ENCODE measurements around the gene TIGD3. TPM values are rescaled to one million over a fixed set of nuclear protein-coding genes. Genes with fewer than 3 reads are reported as not detected.

Gene TIGD3
- total RNA-seq, 1 donor from 2014 or later, result 1.2 TPM

DNA sequence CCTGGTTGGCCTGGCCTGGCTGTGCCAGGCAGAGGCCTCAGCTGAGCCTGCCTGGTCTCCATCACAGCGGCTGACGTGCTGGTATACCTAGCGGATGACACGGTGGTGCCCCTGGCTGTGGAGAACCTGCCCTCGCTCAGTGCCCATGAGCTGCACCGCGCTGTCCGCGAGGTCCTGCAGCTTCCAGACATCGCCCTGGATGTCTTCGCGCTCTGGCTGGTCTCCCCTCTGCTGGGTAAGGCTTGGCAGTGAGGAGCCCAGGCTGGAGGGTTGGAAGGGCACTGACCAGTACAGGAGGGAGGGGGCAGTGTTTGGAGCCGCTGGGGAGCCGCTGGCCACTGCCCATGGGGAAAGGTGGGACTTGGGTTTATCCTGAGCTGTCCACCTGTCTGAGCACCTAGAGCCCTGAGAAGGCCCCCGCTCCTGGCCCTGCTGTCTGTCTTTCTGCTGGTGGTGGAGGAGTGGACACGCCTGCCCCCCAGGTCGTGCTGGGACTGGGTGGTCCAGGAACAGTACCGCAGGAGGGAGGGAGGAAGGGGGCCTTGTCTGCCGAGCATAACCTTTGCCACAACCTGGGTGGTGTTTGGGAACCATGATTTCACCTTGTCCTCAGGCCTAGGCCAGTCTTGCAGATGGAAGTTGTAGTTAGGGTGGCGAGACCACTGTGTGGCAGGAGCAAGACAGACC, 34.9 kb downstream of the TIGD3 start:
- DNase-seq (ENCODE audit: extremely low spot score, unreplicated experiment), result no peak
- TF ChIP-seq, protein P1, sequence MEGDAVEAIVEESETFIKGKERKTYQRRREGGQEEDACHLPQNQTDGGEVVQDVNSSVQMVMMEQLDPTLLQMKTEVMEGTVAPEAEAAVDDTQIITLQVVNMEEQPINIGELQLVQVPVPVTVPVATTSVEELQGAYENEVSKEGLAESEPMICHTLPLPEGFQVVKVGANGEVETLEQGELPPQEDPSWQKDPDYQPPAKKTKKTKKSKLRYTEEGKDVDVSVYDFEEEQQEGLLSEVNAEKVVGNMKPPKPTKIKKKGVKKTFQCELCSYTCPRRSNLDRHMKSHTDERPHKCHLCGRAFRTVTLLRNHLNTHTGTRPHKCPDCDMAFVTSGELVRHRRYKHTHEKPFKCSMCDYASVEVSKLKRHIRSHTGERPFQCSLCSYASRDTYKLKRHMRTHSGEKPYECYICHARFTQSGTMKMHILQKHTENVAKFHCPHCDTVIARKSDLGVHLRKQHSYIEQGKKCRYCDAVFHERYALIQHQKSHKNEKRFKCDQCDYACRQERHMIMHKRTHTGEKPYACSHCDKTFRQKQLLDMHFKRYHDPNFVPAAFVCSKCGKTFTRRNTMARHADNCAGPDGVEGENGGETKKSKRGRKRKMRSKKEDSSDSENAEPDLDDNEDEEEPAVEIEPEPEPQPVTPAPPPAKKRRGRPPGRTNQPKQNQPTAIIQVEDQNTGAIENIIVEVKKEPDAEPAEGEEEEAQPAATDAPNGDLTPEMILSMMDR (conservative IDR thresholded peaks at IDR 0.05), result no peak
- peaks cover 29% of the 10 kb centered on the region for H3K4me1 Mint-ChIP-seq (ENCODE audit: unreplicated experiment)
- H3K27ac Mint-ChIP-seq, result no peak overlapping the region
- no peaks in the 10 kb centered on the region for H3K9me3 Mint-ChIP-seq
- H3K27me3 Mint-ChIP-seq, result no peaks in the 10 kb centered on the region
- H3K4me3 Mint-ChIP-seq, result peak overlapping the region; percentile 84
- peaks cover 5% of the 10 kb centered on the region for H3K36me3 Mint-ChIP-seq

DNA sequence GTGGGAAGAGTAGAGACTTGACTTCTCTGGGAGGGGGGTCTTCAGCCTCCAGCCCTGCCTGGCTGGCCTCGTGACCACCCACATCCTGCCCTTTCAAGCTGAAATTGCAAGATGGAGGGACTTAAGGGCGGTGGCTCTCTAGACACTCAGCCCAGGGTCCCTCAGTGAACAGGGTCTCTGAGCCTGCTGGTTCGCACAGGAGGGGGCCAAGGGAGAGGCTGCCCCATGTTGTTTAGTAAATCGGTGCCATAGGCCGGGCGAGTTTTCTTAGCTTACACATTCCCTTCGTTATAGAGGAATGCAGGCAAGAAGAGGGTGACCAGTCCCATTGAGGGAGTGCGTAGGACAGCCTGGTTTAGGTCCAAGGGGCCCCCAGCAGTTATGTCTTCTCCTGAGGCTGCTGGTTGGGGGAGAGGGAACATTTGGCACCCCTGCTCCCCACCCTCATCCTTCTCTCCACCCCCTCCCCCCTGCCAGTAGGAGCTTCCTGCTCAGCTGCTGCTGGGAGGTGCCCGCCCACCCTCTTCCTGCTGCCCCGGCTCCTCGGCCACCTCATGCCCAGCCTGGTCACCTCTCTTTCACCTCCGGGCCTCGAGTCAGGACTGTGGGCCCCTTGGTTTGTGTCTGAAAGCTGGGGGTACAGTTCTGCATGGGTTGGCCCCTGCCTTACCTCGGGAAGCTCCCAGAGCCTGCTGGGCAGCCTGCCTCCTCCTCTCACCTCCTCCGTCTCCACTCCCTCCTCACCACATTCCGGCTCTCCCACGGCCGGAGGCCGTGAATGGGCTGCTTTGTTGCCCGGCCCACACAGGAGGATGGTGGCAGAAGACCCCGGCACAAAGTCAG, 35.8 kb downstream of the TIGD3 start:
- H3K27me3 Mint-ChIP-seq, result no peaks in the 10 kb centered on the region
- peak overlapping the region; percentile 31 for H3K4me3 Mint-ChIP-seq
- DNase-seq (ENCODE audit: extremely low spot score, unreplicated experiment), result no peak
- no peaks in the 10 kb centered on the region for H3K9me3 Mint-ChIP-seq
- peaks cover 5% of the 10 kb centered on the region for H3K36me3 Mint-ChIP-seq
- H3K4me1 Mint-ChIP-seq (ENCODE audit: unreplicated experiment), result peaks cover 23% of the 10 kb centered on the region
- TF ChIP-seq, protein P1 (conservative IDR thresholded peaks at IDR 0.05), result no peak
- H3K27ac Mint-ChIP-seq, result peak overlapping the region; percentile 56

DNA sequence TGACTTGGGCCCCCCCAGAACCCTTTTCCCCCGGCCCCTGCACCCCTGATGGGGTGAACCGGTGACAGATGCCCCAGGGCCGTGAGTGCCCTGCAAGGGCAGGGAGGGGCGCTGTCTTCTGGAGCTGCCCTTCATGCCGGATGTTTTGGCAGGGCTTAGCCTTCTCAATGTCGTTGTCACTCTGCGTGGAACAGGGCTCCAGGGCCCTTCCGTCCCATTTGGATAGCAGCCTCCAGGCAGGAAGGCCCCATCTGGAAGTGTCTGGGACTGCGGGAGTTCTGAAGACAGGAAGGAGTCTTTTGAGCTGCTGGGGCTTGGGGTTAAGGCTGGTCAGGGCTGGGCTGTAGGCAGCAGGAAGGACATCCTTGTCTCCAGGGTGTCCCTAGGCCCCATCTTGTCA, 36.4 kb downstream of the TIGD3 start:
- peak overlapping the region; percentile 56 for H3K27ac Mint-ChIP-seq

DNA sequence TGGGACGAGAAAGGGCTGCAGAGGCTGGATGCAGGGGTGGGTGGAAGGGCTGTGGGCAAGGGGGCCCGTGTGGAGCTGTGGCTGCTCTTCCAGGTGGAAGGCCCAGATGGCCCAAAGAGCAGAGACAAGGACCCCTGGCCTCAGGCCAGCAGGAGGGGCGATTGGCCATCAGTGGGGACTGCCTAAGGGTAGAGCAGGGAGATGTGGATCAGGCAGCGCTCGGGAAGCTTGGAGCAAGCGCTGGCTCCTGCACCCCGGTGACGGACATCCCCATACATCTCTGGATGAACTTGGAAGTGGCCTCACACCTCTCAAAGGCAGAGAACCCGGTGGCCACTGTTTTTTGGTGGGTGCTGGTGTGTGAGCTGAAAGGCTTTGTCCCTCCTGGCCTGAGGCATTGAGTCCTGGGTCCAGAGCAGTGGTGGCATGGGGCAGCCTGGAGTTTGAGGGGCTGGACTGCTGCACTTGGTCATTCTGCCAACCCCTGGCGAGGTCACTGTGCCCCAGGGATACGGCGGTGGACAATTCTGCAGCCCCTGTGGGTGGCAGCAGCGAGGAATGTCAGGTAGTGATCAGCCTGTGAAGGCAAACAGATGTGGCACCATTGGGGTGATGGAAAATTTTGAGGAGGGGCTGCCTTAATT, 37.8 kb downstream of the TIGD3 start:
- Mint-ChIP-seq H3K4me3 (no peak overlapping the region), H3K9me3 (no peaks in the 10 kb centered on the region), H3K4me1 (ENCODE audit: unreplicated experiment) (peaks cover 23% of the 10 kb centered on the region), H3K27me3 (no peaks in the 10 kb centered on the region), H3K27ac (no peak overlapping the region), H3K36me3 (peaks cover 5% of the 10 kb centered on the region)
- no peak for DNase-seq (ENCODE audit: extremely low spot score, unreplicated experiment)
- TF ChIP-seq, protein P1 (conservative IDR thresholded peaks at IDR 0.05), result no peak

More for the DNA sequence above, 36.4 kb downstream of the TIGD3 start:
- DNase-seq (ENCODE audit: extremely low spot score, unreplicated experiment), result no peak
- H3K9me3 Mint-ChIP-seq, result no peaks in the 10 kb centered on the region
- peaks cover 5% of the 10 kb centered on the region for H3K36me3 Mint-ChIP-seq
- TF ChIP-seq, protein P1 (conservative IDR thresholded peaks at IDR 0.05), result no peak
- peaks cover 23% of the 10 kb centered on the region for H3K4me1 Mint-ChIP-seq (ENCODE audit: unreplicated experiment)
- no peaks in the 10 kb centered on the region for H3K27me3 Mint-ChIP-seq
- H3K4me3 Mint-ChIP-seq, result peak overlapping the region; percentile 57

DNA sequence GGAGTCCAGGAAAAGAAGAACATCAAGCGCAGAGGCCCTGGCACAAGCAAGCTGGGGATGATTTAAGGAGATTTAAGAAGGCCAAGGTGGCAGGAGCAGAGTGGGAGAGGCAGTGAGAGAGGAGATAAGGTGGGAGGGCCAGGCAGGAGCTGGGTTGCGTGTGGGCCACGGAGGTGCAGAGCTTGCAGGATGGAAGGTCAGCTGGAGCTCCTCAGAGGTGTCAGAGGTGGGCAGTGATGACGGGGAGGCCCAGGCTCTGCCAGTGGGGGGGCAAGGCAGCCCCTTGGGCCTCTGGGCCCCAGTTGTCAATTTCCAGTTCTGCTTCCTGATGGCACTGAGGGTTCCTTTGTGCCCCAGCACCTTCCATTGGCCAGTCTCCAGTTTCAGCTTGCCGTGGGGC, 38.3 kb downstream of the TIGD3 start:
- peaks cover 23% of the 10 kb centered on the region for H3K4me1 Mint-ChIP-seq (ENCODE audit: unreplicated experiment)
- no peaks in the 10 kb centered on the region for H3K9me3 Mint-ChIP-seq
- H3K36me3 Mint-ChIP-seq, result peaks cover 5% of the 10 kb centered on the region
- no peak for DNase-seq (ENCODE audit: extremely low spot score, unreplicated experiment)
- H3K27me3 Mint-ChIP-seq, result no peaks in the 10 kb centered on the region
- H3K4me3 Mint-ChIP-seq, result no peak overlapping the region
- TF ChIP-seq, protein P1 (conservative IDR thresholded peaks at IDR 0.05), result no peak
- no peak overlapping the region for H3K27ac Mint-ChIP-seq

Data from type B pancreatic cell (in vitro differentiated cells).